SHP77 (cell line): ENCODE results near the gene SUV39H2.
"Not testable (repeated sequence)": the region's sequence is repeated elsewhere in the genome, so short reads cannot be mapped to it uniquely, and the experiment has no call there.

Source experiments
- DNase-seq, 2 experiments: peaks; one replicate each; lab custom pipeline; 2025; lab: John Stamatoyannopoulos, UW

The SUV39H2 gene

DNA sequence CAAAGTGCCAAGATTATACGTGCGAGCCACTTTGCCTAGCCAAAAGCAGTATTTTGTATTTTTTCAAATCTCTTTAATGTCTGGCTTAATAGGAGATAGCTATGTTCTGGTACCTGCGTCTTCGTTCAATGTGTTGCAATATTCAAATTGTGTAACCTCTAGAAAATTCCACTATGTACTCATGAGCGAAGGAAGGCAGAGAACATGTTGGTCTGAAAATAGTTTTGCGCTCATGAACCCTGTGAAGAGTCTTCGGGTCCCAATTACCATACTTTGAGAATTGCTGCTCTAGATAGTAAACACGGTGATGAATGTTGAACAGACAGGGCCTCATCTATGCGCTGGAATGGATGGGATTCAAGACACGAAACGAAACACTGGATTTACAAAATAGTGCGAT lies 2.7 kb upstream of the SUV39H2 start:
- DNase-seq: no peak

DNA sequence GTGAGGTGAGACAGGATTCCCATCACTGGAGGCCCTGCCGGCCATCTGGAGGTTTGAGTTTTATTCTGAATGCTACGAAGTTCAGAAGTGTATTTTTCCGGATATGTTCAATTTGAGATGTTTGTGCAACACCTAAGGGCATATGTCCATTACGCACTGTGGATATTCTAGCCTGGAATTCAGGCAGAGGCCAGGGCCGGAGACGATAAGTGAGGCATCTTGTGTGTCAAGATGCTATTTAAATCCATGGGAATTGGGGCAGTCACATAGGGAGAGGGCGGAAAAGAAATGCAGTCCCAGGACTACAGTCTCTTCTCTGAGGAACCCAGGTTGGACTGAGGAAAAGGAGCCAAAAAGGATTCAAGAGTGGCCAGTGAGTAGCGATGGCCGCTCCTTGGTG lies 1.9 kb upstream of the SUV39H2 start:
- DNase-seq: no peak

DNA sequence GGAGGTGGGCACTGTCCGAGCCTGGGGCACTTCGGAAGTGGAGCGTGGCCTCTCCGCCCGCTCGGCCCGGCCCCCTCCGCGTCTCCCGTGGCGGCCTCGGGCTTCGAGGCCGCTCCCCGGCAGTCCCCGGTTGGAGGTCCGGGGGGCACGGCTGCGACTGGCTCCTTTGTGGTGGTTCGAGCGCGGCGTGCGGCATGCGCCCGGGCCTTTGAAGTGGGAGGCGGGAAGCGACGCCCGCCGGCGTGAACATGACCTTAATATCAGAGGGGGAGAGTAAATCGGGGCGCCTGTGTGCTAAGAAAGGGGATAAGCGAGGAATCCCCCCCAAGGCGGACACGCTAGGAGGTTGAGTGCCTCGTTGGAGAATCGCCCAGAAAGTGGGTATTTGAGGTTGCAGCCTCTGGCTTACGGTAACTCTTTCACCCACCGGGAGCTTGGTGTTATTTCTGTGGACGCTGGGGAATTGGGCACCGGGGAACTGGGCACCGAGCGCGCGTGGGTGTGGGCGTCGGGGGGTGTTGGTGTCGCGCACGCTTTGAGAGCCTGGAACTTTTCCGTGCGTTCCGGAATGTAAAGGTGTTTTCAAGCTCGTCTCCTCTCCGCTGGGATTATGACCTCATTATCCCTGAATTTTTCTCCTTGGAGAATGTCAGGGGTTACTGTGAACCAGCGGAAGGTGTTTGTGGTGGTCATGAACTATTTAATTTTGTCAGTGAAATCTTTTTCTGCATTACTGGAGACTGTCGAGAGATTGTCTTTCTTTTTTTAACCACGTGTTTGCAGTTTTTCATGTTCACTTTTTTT lies 660 bp downstream of the SUV39H2 start:
- peak; percentile 12 to 14 for DNase-seq

DNA sequence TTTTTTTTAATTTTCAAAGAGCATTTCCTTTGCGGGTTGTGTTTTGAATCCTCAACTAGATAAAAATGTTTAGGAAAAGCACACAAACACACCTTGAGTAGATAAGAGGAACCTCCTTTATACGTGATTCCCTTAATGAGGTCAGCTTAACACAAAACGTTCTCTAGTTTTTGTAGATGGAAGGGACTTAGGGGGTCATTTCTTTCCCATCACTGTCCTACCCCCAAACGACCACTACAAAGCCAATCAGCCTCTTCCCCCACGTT lies 1.2 kb downstream of the SUV39H2 start:
- DNase-seq: no peak

DNA sequence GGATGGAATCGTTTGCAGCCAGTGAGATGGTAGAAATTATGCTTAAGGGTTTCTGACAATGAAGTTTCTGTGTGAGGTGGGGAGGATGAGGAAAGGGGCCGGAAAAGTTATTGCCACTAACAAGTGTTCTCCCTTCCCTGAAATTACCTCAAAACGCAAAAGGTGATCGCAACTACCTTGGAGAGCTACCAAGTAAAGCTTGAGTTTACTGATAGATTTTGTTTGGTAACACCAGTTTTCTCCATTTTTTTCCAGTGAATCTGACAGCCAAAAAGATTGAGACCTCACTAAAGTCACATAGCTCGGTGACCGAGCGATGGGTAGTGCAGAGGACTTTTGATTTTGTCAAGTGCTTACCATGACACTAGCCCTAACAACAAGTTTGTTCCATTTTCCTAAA lies 1.6 kb downstream of the SUV39H2 start:
- DNase-seq: no peak

DNA sequence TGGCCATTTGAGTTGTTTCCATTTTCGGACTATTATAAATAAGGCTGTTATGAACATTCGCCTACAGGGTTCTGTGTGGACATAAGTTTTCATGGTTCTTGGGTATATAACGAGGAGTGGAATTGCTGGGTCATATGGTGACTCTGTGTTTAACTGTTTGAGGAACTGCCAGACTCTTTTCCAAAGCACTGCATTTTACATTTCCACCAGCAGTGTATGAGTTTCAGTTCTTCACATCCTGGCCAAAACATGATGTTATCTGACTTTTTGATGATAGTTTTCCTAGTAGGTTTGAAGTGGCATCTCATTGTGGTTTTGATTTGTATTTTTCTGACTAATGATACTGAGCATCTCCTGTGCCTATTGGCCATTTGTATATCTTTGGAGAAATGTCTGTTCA lies 5.4 kb downstream of the SUV39H2 start:
- no peak for DNase-seq

DNA sequence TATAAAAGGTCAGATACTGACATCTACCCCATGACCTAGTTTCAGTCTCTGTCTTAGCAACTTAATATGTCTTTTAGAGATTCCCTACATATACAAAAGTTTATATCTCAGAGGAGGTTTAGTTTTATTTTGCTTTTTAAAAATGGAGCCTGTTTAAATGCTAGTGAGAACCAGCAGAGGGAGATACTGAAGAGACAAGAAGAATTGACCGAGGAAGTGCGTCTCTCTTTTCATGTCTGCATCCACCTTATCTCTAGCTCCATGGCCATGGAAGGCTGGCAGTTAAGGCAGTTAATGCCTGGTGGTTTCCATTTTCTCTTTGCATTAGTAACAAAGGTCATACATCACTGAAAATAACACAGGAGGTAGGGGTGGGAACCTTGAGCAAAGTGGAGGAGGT lies 10.7 kb downstream of the SUV39H2 start:
- no peak for DNase-seq

DNA sequence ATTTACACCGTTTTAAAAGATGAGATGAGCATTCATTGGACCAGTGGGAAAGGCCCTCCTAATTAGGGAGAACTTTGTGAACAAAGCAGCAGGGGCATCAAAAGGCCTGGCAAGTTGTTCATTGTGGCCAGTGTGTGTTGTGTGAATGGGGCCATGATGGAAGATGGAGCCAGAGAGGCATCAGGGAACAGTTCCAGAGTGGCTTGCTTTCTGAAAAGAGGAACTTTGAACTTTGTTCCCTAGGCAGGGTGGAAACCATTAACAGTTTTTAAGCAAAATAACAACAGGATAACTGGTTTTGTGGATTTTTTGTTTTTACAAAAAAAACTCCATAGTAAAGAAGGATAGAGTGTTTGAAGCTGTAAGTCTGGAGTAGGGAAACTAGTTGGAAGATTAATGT lies 12.5 kb downstream of the SUV39H2 start:
- no peak for DNase-seq

DNA sequence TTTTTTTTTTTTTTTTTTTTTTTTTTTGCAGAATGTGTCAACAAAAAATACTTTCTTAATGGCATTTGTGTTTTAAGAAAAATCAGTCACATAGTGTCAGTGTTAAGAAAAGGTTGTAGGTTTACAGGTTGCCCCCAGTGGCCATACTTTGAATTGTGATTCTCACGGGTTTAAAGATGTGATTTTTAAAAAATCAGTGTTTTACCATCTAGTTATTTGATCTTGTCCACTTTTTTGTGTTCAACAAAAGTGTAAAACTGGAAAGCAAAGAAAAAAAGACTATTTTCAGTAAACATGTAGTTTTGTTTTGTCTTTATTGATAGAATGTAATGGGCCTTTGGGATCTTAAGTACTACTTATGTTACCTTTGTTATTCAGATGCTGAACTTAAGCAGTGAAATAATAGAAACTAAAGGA lies 25.7 kb downstream of the SUV39H2 start:
- DNase-seq: no peak

DNA sequence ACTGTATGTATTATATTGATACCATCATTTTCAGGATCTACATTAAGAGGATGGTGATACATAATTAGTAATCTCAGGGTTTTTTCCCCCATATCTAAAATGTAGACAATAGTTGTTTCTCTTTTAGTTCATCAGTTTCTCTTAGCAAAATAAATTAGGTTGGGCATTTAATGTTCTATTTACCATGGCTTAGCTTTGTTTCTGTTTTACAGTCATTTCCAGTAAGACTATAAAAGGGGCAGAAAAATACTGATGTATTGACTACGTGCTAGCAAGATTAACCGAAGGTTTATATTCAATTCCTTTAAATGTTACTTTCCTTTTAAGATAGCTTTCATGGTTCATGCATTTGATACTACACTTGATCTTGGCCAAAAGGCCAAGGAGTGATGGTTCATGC lies 26.2 kb downstream of the SUV39H2 start:
- DNase-seq: no peak

DNA sequence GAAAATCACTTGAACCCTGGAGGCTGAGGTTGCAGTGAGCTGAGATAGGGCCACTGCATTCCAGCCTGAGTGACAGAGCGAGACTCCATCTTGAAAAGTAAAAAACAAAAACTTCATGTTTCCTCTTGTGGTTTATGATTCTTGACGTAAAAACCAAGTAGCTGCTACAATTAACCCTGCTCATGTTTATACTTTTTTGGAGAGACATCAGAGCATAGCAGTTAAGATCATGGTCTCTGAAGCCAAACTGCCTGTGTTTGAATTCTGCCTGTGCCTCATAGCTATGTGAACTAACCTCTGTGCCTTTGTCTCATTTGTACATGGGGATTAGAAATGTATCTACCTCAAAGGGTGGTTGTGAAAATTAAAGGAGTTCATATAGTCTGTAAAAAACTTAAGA lies 27.2 kb downstream of the SUV39H2 start:
- DNase-seq: no peak

DNA sequence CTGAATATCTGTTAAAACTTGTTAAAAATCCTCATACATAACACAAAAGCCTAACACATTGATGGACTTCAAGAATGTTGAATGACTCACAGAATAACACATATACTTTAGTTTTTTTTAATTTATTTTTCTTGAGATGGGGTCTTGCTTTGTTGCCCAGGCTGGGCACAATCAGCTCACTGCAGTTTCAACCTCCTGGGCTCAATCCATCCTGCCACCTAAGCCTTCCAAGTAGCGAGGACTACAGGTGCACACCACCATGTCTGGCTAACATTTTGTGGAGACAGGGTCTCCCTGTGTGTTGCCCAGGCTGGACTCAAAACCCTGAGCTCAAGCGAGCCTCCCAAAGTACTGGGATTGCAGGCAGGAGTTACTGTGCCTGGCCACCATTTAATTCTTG lies 28.1 kb downstream of the SUV39H2 start:
- no peak for DNase-seq

DNA sequence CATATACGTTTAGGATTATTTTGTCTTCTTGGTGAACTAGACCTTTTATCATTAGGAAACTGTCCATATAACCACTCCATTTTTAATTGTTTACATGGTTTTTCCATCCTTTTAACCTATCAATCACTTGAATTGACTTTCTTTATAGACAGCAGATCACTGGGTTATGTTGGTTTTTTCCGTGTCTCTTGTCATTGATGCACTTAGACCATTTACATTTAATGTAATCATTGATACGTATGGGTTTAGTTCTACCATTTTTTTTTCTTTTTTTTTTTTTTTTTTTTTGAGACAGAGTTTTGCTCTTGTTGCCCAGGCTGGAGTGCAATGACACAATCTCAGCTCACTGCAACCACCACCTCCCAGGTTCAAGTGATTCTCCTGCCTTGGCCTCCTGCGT lies 28.9 kb downstream of the SUV39H2 start:
- DNase-seq: not testable (repeated sequence)

DNA sequence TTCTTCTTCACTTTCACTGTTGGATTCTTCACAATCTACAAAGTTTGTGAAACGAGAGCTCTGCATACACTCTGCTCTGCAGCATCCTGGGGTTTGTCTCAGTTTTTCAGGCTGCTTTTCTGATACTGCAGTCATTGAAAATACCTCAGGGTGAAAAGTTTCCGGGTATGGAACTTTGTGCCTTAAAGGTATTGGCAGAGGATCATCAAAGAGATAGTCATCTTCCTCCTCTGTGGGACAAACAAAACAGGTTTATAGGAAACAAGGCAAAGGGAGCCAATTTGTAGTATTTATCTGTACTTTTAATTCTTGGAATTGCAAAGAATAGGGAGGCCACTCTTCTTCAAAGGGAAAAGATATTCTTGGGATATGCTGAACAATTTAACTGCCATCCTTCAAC lies 30.4 kb downstream of the SUV39H2 start:
- DNase-seq: no peak

DNA sequence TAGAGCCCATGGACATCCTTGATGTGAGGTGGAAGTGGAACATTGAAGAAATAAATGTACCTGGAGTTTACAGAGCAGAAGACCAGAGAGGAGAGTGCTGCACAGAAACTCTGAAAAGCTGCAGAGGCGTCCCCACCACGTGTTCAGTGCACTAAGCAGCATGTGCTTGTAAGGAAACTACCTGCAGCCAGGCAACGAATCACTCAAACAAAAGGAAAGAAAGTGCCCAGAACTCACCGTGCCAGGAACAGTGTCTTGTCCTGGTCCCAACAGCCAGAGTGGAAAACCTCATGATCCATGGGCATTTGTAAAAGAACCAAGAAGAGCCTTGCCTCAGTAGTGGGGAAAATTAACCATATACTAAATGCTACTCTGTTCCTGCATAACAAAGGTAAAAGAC lies 32.3 kb downstream of the SUV39H2 start:
- DNase-seq: no peak

DNA sequence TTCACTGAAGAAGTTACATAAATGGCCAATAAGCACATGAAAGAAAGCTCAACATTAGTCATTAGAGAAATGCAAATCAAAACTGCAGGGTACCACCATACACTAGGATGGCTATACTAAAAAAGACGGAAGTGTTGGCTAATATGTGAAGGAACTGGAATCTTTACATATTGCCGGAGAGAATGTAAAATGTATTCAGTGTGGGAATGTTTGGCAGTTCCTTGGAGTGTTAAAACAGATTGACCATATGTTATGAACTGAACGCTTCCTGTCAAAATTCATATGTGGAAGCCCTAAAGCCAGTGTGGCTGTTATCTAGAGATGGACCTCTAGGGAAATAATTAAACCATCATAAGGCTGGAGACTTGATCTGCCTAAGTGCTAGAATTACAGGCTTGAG lies 33.1 kb downstream of the SUV39H2 start:
- no peak for DNase-seq

DNA sequence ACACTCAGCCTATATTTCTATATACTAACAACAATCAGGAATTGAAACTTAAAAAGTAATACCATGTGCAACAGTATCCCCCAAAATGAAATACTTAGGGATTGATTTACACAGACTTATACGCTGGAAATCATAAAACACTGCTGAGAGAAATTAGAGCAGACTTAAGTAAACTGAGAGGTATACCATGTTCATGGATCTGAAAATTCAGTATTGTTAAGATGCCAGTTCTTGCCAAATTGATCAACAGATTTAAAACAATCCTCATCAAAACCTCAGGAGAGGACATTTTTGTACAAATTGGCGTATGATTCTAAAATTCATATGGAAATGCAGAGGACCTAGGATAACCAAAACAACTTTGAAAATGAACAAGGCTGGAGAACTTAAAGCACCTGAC lies 37.9 kb downstream of the SUV39H2 start:
- no peak for DNase-seq

DNA sequence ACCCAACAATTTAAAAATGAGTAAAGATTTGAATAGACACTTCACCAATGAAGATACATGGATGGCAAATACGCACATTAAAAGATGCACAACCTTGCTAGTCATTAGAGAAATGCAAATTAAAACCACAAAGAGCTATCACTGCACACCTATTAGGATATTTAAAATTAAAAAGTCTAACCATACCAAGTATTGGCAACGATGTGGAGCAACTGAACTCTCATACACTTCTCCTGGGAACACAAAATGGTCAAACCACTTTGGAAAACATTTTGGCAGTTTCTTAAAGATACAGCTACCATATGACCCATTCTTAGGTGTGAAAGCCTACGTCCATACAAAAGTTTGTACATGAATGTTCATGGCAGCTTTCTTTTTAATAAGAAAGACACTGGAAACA lies 39.2 kb downstream of the SUV39H2 start:
- no peak for DNase-seq

DNA sequence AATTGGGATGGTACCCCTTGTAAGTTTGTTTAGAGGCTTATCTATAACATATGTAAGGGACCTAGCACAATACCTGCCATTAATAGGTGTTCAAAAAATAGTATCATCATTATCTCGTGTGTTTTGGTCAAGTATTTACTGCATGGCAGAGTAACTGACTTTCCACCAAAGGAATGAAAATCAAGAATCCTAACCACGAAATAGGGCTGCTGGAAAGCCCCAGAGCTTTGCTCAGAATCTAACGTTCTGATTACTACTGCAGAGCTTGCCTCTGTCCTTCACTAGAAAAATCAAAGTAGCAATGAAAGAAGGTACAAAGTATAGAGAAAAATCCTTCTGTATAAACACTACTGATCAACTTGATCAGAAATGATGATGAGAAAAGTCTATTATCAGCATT lies 40.3 kb downstream of the SUV39H2 start:
- no peak for DNase-seq

DNA sequence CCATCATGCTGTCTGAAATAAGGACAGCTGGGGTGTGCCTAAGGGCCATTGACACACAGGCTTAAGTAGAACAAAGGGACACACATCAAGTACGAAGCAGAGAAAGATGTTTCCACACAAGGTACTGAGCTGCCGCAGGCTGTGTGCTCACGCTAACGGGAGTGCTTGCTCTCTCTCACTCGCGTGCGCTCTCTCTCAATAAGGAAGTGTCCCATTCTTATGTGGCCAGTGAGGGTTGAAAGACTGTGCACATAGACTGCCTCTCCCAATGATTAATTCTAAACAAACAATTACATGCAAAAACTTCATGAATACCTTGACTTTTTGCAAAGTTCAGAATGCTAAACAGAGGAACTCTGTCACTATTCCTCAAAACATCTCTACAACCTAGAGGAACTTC lies 45.3 kb downstream of the SUV39H2 start:
- DNase-seq: no peak

DNA sequence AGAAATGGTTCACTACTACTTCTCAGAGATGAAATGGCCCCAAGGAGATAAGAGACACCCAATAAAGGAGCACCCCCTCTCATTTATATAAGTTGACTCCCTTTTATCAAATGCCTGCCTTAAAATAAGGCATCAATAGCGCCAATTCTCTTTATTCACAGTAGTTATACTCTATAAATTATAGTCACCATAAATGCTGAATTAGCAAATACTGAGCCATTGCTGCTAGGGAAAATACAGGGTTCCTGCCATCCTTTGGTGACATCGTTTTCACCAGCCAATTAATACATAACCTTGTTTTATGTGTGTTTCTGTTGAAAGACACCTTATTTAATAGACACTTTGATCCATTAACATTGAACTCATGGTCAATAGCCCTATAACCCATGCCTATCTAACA lies 46.6 kb downstream of the SUV39H2 start:
- DNase-seq: no peak

DNA sequence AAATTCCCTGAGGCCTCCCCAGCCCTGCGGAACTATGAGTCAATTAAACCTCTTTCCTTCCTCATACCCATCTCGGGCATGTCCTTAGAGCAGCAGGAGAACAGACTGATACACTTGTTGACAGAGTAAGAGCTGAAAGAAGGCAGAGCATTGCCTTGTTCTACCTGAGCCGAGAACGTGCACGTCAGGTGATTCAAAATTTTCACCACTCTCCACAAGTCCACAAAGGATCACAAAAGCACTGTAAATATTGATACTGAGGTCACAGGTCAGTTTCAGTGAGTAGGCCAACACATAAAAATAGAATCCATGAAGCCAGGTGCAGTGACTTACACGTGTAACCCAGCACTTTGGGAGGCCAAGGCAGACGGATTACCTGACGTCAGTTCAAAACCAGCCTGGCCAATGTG lies 47.4 kb downstream of the SUV39H2 start:
- DNase-seq: no peak

DNA sequence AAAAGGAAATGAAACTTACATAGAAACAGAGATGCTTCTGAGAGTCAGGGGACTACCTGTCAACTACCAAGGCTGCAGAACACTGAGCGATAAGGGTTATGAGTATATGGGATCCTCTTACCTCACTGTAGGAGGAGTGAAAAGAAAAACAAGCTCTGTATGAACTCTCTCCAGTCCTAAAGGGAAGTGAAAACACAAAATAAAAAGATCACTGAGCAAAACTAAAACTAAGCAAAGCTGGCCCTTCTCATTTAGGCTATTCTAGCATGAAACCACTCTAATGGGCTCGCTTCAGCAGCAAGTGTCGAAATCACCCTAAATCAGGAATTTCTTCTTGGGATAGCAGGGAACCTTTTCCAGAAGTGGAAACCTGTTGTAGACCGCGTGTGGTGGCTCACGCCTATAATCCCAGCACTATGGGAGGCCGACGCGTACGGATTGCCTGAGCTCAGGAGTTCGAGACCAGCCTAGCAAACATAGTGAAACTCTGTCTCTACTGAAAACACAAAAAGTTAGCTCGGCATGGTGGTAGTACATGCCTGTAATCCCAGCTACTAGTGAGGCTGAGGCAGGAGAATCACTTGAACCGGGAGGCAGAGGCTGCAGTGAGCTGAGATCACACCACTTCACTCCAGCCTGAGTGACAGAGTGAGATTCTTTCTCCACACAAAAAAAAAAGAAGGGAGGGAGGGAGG lies 48.2 kb downstream of the SUV39H2 start:
- no peak for DNase-seq

DNA sequence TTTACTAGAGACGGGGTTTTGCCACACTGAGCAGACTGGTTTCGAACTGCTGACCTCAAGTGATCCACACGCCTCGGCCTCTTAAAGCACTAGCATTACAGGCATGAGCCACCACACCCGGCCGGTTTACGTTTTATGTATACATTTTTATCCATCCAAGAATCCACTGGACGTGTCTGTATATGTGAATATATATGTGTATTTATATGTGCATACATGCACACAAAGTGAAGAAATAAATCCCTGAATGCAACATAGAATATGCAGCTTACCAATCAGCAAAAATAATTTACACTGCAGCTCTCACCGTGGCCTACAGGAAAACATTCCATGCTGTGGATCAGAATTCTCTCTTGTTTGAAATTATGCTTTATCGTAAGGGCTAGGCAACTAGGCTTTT lies 51.9 kb downstream of the SUV39H2 start:
- no peak for DNase-seq
